NB4 (cell line): ENCODE data around the gene AQR.
"Not testable (repeated sequence)": the region's sequence is repeated elsewhere in the genome, so short reads cannot be mapped to it uniquely, and the experiment has no call there.

ENCODE experiments used
- DNase-seq: peaks from one replicate; pipeline ENCODE4 v3.0.0; 2010; ENCODE audit warnings: low read depth
- H3K4me3 ChIP-seq: one replicate; pipeline ENCODE4 v1.5.1; 2011; ENCODE audit warnings: mild to moderate bottlenecking, low read depth, low read length, moderate library complexity
- MYC ChIP-seq: IDR thresholded peaks from 2 replicates; pipeline ENCODE4 v1.6.1; 2011; ENCODE audit warnings: low read depth, low read length
- POLR2A ChIP-seq: IDR thresholded peaks from 2 replicates; pipeline ENCODE4 v1.6.1; 2011; ENCODE audit warnings: mild to moderate bottlenecking; ENCODE audit not compliant: insufficient read length; ENCODE audit errors: extremely low read depth
- TF ChIP-seq, protein P1 (sequence below): IDR thresholded peaks from 2 replicates; pipeline ENCODE4 v1.6.1; 2011; ENCODE audit warnings: low read depth, low read length
- TF ChIP-seq, protein P2 (sequence below): IDR thresholded peaks from one replicate; pipeline ENCODE4 v1.5.1; 2012; ENCODE audit warnings: low read depth, low read length

Gene AQR

DNA sequence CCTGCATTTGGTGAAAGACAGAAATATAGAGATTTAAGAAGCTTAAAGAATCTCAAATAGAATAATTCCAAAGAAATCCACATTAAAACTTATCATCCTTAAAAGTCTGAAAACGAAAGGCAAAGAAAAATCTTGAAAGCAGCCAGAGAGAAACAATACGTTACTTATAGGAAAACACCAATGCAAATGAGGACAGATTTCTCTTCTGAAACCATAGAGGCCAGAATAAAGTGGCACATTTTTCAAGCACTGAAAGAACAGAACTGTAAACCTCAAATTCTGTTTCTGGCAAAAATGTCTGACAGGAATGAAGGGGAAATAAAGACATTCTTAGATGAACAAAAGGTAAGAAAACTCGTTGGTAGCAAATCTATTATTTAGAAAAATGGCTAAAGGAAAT, 160.4 kb downstream of the AQR start:
- DNase-seq: no peak
- TF ChIP-seq POLR2A: no peak
- TF ChIP-seq, protein P1, sequence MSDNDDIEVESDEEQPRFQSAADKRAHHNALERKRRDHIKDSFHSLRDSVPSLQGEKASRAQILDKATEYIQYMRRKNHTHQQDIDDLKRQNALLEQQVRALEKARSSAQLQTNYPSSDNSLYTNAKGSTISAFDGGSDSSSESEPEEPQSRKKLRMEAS: no peak
- TF ChIP-seq, protein P2, sequence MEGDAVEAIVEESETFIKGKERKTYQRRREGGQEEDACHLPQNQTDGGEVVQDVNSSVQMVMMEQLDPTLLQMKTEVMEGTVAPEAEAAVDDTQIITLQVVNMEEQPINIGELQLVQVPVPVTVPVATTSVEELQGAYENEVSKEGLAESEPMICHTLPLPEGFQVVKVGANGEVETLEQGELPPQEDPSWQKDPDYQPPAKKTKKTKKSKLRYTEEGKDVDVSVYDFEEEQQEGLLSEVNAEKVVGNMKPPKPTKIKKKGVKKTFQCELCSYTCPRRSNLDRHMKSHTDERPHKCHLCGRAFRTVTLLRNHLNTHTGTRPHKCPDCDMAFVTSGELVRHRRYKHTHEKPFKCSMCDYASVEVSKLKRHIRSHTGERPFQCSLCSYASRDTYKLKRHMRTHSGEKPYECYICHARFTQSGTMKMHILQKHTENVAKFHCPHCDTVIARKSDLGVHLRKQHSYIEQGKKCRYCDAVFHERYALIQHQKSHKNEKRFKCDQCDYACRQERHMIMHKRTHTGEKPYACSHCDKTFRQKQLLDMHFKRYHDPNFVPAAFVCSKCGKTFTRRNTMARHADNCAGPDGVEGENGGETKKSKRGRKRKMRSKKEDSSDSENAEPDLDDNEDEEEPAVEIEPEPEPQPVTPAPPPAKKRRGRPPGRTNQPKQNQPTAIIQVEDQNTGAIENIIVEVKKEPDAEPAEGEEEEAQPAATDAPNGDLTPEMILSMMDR: no peak
- no peak overlapping the region for H3K4me3 ChIP-seq

DNA sequence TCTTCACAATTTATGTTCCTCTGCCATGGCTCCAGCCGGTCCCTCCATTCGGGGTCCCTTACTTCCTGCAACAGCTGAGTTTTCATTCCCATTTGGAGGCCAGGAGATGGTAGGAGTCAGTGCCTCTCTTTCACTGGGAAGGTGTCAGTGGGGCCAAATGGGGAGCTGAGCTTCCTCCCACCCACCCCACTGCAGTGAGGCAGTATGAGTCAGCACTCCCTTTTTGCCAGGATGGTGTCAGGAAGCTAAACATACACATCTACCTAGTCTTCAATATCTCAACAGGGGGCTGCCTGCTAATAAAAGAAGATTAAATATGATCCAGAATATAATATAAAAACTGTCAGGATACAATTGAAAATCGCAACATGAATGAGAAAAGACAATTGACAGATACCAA, 161.5 kb downstream of the AQR start:
- no peak overlapping the region for H3K4me3 ChIP-seq
- no peak for TF ChIP-seq POLR2A
- no peak for TF ChIP-seq MYC
- TF ChIP-seq, protein P2: no peak
- TF ChIP-seq, protein P1: no peak
- no peak for DNase-seq

DNA sequence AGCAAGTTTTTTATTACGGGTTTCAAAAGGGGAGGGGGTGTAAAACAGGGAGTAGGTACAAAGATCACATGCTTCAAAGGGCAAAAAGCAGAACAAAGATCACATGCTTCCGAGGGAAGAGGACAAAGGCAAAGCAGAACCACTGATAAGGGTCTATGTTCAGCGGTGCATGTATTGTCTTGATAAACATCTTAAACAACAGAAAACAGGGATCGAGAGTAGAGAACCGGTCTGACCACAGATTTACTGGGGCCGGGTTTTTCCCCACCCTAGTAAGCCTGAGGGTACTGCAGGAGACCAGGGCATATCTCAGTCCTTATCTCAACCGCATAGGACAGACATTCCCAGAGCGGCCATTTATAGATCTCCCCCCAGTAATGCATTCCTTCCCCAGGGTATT, 162.3 kb downstream of the AQR start:
- DNase-seq, H3K4me3 ChIP-seq: not testable (repeated sequence)

DNA sequence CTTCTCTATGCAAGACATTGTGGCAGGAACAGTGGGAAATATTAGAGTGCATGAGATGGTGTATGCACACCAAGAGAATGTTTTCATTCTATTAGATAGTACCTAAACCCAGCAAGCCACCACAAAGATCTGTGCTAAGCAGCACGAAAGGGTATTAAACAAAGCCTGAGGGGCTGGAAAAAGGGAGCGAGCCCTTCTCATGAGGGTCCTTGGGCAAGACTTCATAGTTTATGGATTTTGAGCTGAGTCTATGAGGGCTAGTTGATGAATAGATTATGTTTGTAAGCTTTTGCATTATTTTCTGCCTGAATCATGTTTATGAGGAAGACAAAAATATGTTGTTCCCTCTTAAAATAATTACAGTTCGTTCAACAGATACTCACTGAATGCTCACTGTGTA, 164.8 kb downstream of the AQR start:
- no peak overlapping the region for H3K4me3 ChIP-seq
- DNase-seq: no peak
- TF ChIP-seq, protein P1: no peak
- TF ChIP-seq MYC: no peak
- no peak for TF ChIP-seq POLR2A
- TF ChIP-seq, protein P2: no peak

DNA sequence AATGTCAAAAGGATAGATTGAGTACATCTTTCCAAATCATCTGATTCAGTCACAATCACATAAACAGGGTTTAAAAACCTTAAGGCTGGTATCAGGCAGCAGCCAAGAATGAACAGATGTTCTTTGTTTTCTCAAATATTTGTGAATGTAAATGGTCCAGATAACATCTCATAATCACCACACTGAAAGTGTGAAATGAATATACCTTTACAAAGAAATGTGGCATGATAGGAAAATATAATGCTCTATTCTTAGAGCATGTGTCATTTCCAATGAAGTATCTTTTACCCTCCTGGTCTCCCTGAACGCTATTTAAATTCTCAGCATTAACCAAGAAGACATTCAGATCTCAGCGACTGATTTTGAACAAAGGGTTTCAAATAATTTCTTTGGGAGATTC, 165.4 kb downstream of the AQR start:
- no peak for DNase-seq
- TF ChIP-seq, protein P1: no peak
- TF ChIP-seq MYC (no peak), POLR2A (no peak)
- TF ChIP-seq, protein P2: no peak
- H3K4me3 ChIP-seq: no peak overlapping the region

DNA sequence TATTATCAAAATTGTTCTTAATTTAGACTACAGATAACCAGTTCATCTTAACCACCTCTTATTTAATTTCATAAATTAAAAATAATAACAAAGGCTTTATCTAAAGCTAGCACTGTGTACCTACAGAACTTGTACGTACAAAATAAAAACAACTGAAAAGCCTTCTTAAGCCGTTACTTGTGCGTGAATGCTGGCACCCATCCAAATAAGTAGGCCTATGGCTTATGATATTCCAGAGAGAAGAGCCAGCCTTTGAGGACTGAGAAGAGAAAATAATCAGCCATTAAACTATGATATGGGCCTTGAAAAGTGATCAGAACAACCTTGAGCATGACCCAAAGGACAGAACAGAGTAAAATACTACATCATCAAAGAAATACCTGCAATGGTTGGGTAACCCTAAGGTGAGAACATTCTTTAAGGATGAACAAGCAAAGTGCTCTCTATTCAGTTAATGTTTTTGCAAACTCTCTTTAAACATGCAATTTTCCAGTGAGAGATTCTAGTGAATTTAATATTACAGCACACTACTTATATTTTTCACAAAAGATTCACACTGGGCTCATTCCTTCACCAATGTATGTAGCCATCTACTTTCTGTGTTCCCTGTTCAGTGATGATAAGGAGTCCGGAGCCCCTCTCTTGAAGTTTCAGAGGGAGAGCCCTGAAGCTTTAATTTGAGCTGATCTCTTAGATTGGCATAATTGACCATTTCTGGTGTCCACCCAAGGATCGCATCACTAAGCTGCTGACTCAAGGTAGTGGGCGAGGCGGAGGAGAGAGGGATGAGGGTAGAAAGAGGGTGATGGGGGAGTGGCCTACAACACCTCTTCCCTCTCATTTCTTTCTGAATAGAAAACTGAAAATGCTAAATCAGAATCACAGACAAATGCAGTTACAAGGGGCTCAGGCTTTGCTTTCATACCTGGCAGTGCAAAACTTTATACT, 166.5 kb downstream of the AQR start:
- no peak for DNase-seq
- TF ChIP-seq, protein P1: no peak
- TF ChIP-seq MYC (no peak), POLR2A (no peak)
- TF ChIP-seq, protein P2: no peak
- no peak overlapping the region for H3K4me3 ChIP-seq
